Calu3 (cell line): ENCODE measurements around the gene XYLT2. TPM values are rescaled to one million over a fixed set of nuclear protein-coding genes. Genes with fewer than 3 reads are reported as not detected.
A peak's percentile ranks its signal among the peaks of the same experiment; 100 is the strongest.

Experiments used
- BruUV-seq: library from RNA; stranded (reverse); fragments of 400-500 nt; replicated peaks from 2 replicates; lab custom pipeline; 2021; lab: Mats Ljungman, UMichigan
- CTCF ChIA-PET: fragments of 300-600 bp; sonication (Branson Sonifier 250); formaldehyde crosslinking; loops from one replicate; lab custom pipeline; 2022; ENCODE audit warnings: antibody characterized with exemption; lab: Charles Lee
- DNase-seq: peaks from one replicate; pipeline ENCODE4 v3.0.0; 2022
- H3K27ac Mint-ChIP-seq: one replicate; pipeline ENCODE4 v1.8.0; 2022; ENCODE audit warnings: mixed read lengths; ENCODE audit not compliant: unreplicated experiment
- H3K27me3 Mint-ChIP-seq: one replicate; pipeline ENCODE4 v1.8.0; 2022; ENCODE audit warnings: mixed read lengths; ENCODE audit not compliant: unreplicated experiment
- H3K36me3 Mint-ChIP-seq: one replicate; pipeline ENCODE4 v1.8.0; 2022; ENCODE audit warnings: mild to moderate bottlenecking, moderate library complexity, mixed read lengths; ENCODE audit not compliant: insufficient read depth, unreplicated experiment
- H3K4me1 Mint-ChIP-seq: one replicate; pipeline ENCODE4 v1.8.0; 2022; ENCODE audit warnings: mild to moderate bottlenecking, low read depth, mixed read lengths; ENCODE audit not compliant: unreplicated experiment
- H3K4me3 Mint-ChIP-seq: one replicate; pipeline ENCODE4 v1.8.0; 2022; ENCODE audit warnings: mild to moderate bottlenecking, low read depth, moderate library complexity, mixed read lengths; ENCODE audit not compliant: unreplicated experiment
- H3K9me3 Mint-ChIP-seq: one replicate; pipeline ENCODE4 v1.8.0; 2022; ENCODE audit warnings: low read depth, mixed read lengths; ENCODE audit not compliant: unreplicated experiment
- intact Hi-C: fragments of 100-400 bp; cut with micrococcal nuclease; formaldehyde crosslinking; loops from one replicate; pipeline ENCODE4 v1.10.0; 2022; ENCODE audit not compliant: unreplicated experiment
- total RNA-seq: library from RNA; stranded (reverse); gene quantifications from 2 replicates; pipeline ENCODE4 v1.2.3, GENCODE V29; 2022
- TF ChIP-seq, protein P1 (sequence below): fragments of 200-600 bp; IDR thresholded peaks from one replicate; pipeline ENCODE4 v1.8.0; 2022; ENCODE audit warnings: antibody characterized with exemption; ENCODE audit not compliant: unreplicated experiment

Gene XYLT2
- total RNA-seq, 1 experiment from 2014 or later, result 44.3 TPM

DNA sequence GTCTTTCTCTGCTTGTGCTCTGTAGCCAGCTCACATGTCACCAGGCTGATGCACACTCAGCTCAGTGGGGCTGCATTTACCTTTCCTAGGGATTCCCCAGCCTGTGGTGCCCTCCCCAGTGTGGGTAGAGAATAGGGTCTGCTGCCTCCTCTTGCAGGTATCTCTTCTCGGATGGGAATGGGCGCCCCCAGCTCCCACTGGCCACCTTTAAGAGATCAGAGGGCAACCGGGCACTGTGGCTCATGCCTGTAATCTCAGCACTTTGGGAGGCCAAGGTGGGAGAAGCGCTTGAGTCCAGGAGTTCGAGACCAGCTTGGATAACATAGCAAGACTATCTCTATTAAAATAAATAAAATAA, 3.3 kb downstream of the XYLT2 start:
- Mint-ChIP-seq H3K36me3 (peaks cover 49% of the 10 kb centered on the region), H3K4me3 (peak overlapping the region; percentile 9), H3K9me3 (no peaks in the 10 kb centered on the region), H3K4me1 (peaks cover 21% of the 10 kb centered on the region), H3K27me3 (no peaks in the 10 kb centered on the region), H3K27ac (no peak overlapping the region)
- DNase-seq, result no peak
- intact Hi-C loops, result no loop called here
- CTCF ChIA-PET, result interaction anchor here (0.7 to 1.8 kb wide), 2 partner anchors 13 to 103 kb away, joined by 4 to 5 read pairs; no protein-coding TSS in a partner anchor
- TF ChIP-seq, protein P1, sequence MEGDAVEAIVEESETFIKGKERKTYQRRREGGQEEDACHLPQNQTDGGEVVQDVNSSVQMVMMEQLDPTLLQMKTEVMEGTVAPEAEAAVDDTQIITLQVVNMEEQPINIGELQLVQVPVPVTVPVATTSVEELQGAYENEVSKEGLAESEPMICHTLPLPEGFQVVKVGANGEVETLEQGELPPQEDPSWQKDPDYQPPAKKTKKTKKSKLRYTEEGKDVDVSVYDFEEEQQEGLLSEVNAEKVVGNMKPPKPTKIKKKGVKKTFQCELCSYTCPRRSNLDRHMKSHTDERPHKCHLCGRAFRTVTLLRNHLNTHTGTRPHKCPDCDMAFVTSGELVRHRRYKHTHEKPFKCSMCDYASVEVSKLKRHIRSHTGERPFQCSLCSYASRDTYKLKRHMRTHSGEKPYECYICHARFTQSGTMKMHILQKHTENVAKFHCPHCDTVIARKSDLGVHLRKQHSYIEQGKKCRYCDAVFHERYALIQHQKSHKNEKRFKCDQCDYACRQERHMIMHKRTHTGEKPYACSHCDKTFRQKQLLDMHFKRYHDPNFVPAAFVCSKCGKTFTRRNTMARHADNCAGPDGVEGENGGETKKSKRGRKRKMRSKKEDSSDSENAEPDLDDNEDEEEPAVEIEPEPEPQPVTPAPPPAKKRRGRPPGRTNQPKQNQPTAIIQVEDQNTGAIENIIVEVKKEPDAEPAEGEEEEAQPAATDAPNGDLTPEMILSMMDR, result no peak
- no TSS peak for BruUV-seq

DNA sequence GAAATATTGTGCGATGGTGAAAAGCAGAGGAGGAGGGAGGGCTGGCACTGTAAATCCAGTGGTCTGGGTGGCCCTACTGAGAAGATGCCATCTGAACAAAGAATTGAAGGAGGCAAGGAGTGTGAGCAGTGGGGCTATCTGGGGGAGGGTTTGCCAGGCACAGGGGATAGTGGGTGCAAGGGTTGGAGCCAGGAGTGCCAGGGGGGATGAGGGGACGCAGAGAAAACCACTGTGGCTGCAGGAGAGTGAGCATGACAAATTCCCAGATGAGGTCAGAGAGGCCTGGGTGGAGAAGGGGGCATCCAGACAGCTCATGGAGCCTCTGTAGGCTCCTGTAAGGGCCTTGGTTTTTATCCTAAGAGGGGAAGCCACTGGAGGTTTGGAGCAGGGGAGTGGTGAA, 4.8 kb downstream of the XYLT2 start:
- no TSS peak for BruUV-seq

DNA sequence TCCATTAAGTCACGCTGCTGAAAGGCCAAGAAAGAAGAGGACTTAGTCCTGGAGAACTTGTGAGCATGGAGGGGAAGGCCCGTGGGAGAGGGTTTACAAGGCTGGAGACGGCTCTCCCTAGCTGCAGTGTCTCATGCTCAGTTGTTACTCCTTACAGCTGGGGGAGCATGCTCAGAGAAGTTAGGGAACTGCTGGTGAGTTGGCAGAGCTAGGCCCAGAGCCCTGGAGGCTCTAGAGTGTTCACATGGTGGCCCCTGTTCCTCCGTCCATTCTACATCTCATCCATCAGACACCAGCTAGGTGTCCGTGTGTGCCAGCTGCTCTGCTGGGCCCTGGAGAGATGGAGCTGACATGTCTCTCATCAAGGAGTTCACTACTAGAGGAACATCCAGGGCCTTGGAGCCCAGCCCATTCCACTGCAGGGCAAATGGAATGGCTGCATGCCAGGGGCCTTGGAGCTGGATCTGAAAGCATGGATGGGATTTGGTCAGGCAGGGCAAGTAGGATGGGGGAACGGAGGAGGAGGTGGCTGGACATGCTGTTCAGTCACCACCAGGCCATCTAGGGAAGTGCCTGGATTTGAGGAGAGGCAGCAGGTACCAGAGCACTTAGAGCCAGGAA, 6.3 kb downstream of the XYLT2 start:
- intact Hi-C loops, result no loop called here
- no peak for DNase-seq
- BruUV-seq, result no TSS peak
- Mint-ChIP-seq H3K27me3 (no peaks in the 10 kb centered on the region), H3K27ac (no peak overlapping the region), H3K4me3 (no peak overlapping the region), H3K4me1 (peaks cover 10% of the 10 kb centered on the region), H3K36me3 (peaks cover 38% of the 10 kb centered on the region), H3K9me3 (no peaks in the 10 kb centered on the region)
- TF ChIP-seq, protein P1, result no peak
- CTCF ChIA-PET, result no interaction called here

More for the DNA sequence above, 4.8 kb downstream of the XYLT2 start:
- H3K36me3 Mint-ChIP-seq, result peaks cover 43% of the 10 kb centered on the region
- TF ChIP-seq, protein P1, result no peak
- H3K4me1 Mint-ChIP-seq, result peaks cover 15% of the 10 kb centered on the region
- H3K9me3 Mint-ChIP-seq, result no peaks in the 10 kb centered on the region
- no peaks in the 10 kb centered on the region for H3K27me3 Mint-ChIP-seq
- no peak overlapping the region for H3K4me3 Mint-ChIP-seq
- H3K27ac Mint-ChIP-seq, result no peak overlapping the region
- intact Hi-C loops, result no loop called here
- DNase-seq, result no peak
- CTCF ChIA-PET, result interaction anchor here (1.8 kb wide), 1 partner anchor 11 kb away, joined by 4 read pairs; no protein-coding TSS in a partner anchor

DNA sequence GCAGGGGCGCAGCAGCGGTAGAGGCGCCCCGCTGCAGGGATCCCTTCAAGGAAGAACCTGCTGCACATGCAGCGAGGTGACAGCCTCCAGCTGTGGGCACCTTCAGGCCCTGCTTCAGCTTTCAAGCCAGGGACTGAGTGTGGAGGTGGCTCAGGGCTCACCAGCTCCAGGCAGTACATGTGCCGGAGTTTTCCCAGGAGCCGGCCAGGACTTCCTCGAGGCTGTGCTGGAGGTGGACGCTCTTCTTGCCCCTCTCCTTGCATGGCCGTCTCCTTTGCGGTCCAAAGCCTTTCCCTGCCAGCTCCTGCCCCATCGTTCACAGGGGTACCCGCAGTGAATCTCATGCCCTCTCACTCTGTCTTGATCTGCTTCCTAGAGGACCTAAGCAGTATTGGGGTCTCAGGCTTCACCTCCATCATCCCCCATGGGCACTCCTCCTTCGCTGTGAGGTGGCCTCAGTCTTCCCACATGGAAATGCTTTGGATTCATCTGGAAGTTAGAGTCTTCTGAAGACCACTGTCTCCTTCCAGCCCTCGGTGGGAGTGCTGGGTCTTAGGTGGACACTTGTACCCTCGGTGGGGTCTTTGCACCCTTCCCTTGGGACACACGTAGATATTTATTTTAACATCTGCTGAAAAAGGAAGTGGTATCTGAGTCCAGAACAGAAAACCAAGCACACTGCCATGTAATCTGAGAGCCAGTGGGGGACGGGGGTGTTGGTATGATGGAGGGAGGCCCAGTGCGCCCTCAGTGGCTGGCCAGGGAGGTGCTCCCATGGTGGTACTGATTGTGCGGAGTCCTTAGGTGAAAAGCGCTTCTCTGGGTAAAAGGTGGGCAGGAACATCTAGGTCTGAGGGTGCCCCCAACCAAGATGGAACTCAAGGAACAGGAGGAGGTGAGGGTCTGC, 7.0 kb downstream of the XYLT2 start:
- Mint-ChIP-seq H3K27ac (no peak overlapping the region), H3K9me3 (no peaks in the 10 kb centered on the region), H3K4me3 (no peak overlapping the region), H3K27me3 (no peaks in the 10 kb centered on the region), H3K36me3 (peaks cover 40% of the 10 kb centered on the region), H3K4me1 (peaks cover 6% of the 10 kb centered on the region)
- DNase-seq, result no peak
- no TSS peak for BruUV-seq
- intact Hi-C loops, result no loop called here
- TF ChIP-seq, protein P1, result no peak
- CTCF ChIA-PET, result no interaction called here
